GM18499 (cell line): ENCODE measurements around the gene BRCA1.
"Not testable (repeated sequence)": the region's sequence is repeated elsewhere in the genome, so short reads cannot be mapped to it uniquely, and the experiment has no call there.

Experiments used
- ATAC-seq: cut with Tn5 transposase; IDR thresholded peaks from one replicate; pipeline ENCODE4 v1.9.1; 2021; ENCODE audit warnings: moderate number of reproducible peaks; ENCODE audit not compliant: insufficient read depth, unreplicated experiment

Gene BRCA1

DNA sequence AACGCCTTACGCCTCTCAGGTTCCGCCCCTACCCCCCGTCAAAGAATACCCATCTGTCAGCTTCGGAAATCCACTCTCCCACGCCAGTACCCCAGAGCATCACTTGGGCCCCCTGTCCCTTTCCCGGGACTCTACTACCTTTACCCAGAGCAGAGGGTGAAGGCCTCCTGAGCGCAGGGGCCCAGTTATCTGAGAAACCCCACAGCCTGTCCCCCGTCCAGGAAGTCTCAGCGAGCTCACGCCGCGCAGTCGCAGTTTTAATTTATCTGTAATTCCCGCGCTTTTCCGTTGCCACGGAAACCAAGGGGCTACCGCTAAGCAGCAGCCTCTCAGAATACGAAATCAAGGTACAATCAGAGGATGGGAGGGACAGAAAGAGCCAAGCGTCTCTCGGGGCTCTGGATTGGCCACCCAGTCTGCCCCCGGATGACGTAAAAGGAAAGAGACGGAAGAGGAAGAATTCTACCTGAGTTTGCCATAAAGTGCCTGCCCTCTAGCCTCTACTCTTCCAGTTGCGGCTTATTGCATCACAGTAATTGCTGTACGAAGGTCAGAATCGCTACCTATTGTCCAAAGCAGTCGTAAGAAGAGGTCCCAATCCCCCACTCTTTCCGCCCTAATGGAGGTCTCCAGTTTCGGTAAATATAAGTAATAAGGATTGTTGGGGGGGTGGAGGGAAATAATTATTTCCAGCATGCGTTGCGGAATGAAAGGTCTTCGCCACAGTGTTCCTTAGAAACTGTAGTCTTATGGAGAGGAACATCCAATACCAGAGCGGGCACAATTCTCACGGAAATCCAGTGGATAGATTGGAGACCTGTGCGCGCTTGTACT is at the start of gene BRCA1:
Gene BRCA1, minus strand, starts transcription at position 232 of the 834 bp plus-strand sequence. CDS start 1,268 bp downstream, outside the sequence.
- ATAC-seq: peak; percentile 92

DNA sequence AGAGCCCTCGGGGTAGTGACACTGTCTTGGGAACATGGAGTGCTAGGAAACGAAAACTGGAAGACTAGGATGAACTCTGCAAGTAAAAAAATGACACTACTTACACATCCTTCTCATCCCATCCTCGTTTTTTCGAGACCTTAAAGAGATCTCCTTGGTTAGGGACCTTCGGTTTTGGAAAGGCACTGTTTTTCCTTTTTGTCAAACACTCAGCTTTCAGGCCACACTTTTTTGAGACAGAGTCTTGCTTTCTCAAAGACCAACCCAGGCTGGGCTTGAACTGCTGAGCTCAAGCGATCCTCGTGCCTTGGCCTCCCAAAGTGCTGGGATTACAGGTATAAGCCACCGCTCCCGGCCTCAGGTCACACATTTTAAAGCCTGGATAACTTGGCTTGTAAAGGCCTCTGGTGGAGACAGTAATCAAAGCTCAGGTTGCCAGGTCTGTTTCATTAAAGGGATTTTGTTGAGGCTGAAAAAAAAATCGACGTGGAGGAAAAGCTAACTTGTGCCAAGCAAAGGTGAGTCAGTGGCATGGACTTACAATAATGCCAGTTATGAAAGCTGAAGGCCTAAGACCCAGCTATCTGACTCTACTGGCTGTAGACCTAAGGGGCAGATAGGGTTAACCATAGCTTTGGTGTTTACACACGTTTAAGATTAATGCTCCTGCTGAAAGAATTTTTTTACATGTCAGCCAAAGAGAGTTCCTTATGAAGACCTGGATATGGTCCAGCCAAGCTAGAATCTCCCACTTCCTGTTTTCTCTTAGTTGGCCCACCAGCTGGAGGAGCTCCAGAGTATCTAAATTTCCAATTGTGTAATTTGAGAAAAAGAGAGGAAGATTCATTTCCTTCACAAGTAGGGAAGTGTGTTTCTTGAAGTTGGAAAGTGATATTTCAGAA is 46.7 kb upstream of the BRCA1 start:
- no peak for ATAC-seq

DNA sequence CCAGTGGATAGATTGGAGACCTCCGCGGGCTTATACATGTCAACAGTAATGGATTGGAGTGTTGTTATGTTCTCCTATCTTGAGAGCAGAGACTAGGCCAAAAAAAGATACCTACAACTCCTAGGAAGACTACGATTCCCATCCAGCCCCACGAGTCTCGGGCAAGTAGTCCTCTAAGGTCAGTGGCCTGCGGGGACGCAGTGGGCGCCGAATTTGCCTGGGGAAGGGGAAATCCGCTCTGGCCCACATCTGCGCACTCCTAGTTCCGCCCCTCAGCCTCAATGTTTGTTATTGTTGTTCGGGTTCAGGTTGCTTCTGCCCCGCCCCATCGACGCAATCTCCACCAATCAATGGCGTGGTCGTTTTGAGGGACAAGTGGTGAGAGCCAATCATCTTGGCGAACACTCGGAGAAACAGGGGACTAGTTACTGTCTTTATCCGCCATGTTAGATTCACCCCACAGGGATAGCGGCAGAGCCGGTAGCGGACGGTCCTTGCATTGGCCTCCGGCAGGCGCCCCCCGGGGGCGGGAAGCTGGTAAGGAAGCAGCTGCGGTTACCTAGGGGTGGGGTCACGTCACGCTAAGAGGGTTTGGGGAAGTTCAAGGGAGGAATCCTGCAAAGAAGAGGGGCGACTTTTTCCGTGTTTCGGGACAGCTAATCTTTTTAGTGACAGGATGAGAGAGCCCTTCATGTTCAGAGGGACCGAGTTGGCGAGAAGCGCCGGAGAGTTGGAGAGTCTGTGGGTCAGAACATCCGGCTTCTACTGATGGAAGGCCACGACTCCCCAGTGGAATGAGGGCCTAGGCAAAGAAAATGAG is 45.8 kb upstream of the BRCA1 start, which contains the start of gene NBR1:
Gene NBR1, plus strand, starts transcription at position 449 of the 820 bp plus-strand sequence. CDS start 4,586 bp downstream, outside the sequence.
- peak; percentile 51 for ATAC-seq

DNA sequence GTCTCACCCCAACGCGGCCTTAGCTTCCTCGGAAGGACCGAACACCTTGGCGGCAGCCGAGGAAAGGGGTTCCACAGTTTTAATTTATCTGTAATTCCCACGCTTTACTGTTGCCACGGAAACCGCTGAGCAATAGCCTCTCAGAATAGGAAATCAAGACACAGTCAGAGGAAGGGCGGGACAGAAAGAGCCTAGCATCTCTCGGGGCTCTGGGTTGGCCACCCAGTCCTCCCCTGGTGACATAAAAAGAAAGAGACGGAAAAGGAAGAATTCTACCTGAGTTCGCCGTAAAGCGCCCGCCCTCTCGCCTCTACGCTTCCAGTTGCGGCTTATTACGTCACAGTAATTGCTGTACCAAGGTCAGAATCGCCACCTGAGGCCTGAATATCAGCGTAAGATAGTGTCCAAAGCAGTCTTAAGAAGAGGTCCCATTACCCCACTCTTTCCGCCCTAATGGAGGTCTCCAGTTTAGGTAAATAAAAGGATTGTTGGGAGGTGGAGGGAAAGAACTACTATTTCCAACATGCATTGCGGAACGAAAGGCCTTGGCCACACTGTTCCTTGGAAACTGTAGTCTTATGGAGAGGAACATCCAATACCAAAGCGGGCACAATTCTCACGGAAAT is 45.1 kb upstream of the BRCA1 start:
- peak; percentile 47 for ATAC-seq

DNA sequence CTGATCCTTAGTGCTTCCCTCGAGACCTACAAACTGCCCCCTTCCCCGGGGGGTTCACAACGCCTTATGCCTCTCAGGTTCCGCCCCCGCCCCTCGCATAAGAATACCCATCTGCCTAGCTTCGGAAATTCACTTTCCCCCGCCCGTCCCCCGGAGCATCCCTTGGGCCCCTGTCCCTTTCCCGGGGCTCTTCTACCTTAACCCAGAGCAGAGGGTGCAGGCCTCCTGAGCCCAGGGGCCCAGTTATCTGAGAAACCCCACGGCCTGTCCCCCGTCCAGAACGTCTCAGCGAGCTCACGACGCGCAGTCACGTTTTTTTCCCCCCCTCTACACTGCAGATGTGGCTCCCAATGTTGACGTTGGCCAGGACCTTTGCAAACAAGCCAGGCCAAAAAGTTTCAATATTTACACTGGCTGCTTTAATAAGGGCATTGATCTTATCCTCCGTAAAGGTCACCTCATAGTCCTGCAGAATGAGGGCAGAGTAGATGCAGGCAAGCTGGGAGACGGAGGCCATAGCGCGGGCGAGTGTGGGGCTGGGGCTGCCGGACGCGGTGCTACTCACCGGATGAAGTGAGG is 44.5 kb upstream of the BRCA1 start:
- ATAC-seq: peak; percentile 9

DNA sequence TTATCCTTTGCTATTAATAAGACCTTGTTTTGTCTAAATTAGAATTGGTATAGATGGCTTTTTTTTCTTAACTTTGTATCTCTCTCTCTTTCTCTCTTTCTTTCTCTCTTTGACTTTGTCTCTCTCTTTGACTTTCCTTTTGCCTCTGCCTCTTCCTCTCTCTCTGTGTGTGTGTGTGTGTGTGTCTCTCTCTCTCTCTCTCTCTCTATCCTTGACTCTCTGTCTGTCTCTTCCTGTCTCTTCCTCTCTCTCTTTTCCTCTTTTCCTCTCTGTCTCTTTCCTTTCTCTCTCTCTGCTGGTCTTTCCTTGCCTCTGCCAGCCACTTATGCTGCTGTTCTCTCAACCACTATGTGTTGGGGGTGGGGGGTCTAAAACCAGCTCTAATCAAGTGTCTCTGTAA is 40.8 kb upstream of the BRCA1 start:
- not testable (repeated sequence) for ATAC-seq

DNA sequence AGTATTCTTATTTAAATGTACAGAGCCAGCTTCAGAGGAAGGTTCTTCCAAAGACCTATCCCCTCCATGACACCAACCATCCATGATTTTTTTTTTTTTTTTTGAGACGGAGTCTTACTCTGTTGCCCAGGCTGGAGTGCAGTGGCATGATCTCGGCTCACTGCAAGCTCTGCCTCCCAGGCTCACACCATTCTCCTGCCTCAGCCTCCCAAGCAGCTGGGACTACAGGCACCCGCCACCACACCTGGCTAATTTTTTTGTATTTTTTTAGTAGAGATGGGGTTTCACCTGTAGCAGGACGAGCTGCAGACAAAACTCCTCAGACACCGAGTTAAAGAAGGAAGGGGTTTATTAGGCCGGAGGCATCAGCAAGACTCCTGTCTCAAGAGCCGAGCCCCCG is 34.8 kb upstream of the BRCA1 start:
- ATAC-seq: not testable (repeated sequence)

DNA sequence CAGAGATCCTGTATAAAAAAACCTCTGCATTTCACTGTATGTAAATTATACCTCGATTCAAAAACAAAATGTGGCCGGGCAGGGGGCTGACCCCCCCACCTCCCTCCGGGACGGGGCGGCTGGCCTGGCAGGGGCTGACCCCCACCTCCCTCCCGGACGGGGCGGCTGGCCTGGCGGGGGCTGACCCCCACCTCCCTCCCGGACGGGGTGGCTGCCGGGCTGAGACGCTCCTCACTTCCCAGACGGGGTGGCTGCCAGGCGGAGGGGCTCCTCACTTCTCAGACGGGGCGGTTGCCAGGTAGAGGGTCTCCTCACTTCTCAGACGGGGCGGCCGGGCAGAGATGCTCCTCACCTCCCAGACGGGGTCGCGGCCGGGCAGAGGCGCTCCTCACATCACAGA is 34.1 kb upstream of the BRCA1 start:
- not testable (repeated sequence) for ATAC-seq

DNA sequence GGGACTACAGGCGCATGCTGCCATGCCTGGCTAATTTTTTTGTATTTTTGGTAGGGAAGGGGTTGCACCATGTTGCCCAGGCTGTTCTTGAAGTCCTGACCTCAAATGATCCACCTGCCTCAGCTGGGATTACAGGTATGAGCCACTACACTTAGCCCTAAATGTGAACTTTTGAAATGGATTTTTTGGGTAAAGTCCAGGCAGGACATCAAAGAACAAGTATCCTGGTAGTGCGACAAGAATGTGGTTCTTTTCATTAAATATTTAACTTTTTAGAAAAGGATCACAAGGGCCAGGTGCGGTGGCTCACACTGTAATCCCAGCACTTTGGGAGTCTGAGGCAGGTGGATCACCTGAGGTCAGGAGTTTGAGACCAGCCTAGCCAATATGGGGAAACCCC is 30.5 kb upstream of the BRCA1 start:
- ATAC-seq: no peak

DNA sequence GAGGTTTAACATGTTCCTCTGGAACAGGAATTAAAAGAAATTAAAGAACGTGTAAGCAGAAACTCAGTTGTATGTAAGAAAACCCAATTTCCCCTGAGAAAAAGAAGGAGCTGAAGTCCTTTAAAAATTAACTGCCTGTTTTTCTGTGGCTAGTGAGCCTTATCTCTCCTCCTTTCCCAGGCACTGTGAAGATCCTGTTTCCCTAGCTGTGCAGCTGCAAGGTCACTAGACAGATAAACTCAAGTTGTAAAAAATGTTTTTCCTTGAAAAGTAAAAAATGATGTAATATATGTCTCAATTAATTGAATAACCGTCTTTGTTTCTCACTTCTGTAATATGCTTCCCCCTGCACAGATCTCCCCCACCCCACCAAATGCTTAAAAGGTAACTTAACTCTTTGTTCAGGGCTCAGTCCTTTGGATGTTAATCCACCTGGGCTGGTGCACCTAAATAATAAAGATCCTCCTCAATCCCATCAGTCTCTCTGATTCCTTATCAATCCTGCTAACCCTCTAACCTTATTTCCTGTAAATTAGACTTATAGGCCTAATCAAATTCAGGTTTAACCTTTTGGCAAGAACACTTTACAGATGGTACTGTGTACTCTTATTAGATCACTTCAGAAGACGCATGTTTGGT is 28.2 kb upstream of the BRCA1 start:
- not testable (repeated sequence) for ATAC-seq

DNA sequence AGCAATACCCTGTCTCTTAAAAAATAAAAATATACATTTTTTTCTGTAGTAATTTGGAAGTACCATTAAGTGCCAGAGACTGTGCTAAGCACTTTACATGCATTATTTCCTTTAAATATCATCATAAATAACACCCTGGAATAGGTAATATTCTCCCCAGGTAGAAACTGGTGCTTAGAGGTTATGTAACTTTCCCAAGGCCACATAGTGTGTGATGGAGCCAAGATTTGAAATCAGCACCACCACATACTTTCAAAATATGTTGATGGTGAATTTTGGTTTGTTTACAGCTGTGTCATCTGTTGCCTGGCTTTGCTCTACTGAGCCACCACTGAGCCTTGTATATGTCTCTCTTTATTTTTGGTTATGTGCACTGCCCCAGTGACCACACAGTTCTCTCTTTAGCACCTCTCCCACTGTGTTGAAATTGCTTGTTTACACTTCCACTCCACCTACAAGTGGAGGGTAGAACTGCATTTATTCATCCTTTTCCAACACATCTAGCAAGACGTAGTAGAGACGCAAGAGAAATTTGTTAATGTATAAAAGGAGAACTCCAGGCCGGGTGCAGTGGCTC is 26.8 kb upstream of the BRCA1 start:
- no peak for ATAC-seq

DNA sequence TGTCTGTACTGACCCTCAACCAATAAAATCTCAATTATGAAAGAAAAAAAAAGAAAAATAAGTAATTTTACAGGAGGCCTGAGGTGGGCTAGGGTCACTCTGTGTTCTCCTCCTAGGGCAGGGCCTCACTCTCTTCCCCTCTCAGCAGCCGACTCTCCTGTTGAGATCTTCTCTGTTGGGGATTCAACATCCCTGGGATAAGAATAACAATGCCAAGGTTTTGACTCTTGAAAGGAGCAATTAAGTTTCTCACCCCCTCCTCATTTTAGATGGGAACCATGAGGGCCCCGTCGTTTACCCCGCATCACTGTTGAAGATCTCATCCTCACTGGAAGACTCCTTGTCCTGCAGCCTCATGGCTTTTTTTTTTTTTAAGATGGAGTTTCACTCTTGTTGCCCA is 21.5 kb upstream of the BRCA1 start:
- no peak for ATAC-seq

DNA sequence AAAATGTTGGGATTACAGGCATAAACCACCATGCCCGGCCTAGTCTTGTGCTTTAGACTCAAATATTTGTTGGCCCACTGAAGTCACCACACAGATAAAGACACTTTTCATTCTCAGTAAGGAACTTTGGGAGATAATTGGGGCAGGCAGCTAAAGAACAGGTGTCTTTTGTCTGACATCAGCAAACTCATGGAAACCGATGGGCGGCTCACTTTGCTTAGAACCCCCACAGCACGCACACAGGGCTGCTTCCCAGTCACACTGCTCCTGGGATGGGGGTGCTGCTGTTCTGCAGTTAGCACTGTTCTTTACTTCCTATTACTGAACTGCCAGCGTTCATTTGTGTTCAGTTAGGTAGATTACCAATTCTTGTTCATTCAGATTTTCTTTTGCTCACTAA is 18.0 kb upstream of the BRCA1 start:
- no peak for ATAC-seq

DNA sequence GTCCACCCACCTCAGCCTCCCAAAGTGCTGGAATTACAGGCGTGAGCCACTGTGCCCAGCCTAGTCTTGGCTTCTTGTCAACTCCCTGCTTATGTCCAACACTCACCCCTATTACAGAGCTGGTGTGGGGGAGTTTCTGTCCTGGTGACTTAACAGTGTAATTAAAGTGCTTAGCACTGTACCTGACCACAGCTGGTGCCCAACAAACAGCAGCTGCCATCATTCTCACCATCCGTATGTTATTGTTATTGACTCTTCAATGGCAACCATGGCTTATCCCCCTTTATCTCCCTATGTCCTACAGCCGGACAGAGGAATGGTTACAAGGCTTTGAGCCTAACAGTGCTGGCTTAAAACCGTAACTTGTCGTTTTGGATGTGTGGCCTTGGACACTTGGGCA is 17.0 kb upstream of the BRCA1 start:
- no peak for ATAC-seq

DNA sequence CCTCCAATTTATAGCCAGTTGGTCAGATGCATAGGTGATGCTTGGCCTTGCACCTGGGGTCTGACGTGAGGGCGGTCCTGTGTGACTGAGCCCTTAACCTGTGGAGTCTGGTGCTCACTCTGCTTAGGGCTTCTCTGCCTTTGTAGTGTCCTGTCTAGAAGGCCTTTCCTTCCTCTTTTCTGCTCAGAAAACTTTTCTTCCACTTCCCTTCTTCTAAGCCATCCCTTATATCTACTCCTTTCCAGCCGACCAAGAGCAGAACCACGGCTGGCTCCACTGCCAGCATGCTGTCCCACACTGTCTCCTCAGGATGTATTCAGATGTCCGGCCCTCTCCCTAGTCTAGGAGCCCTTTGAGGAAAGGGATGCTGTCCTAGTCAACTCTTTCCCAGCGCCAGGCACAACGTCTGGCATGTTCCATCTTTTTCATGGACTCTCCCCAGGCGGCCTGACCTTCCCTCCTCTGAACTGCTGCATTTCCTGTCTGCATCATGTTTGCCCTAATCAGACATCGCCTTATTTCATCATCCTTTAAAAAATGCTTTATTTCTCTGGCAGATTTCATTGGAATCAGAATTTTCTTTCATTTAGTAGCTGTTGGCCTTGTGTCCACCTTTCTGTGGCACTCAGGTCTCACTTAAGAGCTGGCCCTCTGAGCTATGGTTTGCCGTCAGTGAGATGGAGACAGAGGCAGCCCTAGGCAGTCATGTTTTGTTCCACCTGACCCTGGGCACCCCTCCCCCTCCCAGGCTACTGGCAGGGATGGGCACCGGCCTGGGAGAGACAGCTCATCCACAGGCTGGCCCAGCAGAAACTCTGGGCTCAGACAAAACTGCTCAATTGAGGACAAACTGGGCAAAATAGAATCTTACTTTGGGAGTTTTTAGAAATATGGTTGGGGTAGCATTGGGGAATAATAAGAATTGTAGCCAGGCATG is 15.5 kb upstream of the BRCA1 start:
- ATAC-seq: no peak

DNA sequence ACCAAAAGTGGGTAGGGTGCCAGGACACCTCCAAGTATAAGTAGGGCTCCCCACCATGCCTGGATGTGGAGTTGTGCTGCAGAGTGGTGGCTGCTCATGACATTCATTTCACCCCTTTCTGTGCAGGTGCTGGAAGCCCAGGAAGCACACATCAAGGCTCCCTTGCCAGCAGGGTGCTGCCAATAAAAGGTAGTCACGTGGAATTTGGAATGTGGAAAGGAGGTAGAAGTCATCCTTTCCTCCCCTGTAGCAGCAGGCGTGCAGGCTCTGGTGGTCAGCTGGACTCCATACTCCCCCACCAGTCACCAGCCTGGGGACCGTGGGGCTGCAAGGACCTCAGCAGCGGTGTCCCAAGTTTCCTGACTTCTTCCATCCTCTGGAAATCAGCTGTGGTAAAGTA is 13.4 kb upstream of the BRCA1 start:
- ATAC-seq: not testable (repeated sequence)

DNA sequence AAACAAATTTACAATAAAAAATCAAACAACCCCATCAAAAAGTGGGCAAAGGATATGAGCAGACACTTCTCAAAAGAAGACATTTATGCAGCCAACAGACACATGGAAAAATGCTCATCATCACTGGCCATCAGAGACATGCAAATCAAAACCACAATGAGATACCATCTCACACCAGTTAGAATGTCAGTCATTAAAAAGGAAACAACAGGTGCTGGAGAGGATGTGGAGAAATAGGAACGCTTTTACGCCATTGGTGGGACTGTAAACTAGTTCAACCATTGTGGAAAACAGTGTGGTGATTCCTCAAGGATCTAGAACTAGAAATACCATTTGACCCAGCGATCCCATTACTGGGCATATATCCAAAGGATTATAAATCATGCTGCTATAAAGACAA is 11.4 kb upstream of the BRCA1 start:
- ATAC-seq: not testable (repeated sequence)

DNA sequence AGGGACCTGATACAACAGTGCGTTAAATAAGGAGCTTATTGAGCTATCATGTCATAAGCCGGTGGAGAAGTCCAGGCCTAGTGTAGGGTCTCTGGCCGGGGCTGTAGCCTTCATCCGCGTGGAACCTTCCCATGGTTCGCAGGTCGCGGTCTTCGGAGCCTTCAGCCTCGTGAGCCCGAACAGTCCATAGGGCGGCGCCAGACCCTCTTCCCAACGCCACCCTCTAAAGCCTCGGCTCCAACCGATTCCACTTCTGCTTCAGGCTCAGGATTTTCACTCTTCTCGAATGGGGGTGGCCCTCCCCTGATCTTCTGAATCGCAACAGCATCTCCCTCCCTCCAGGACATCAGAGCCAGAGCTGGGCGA is 10.3 kb upstream of the BRCA1 start:
- ATAC-seq: no peak
